ENCODE data around the gene ATP2B1. TPM values are rescaled to one million over a fixed set of nuclear protein-coding genes. Genes with fewer than 3 reads are reported as not detected.
A peak's percentile ranks its signal among the peaks of the same experiment; 100 is the strongest.

ATP2B1 gene
- total RNA-seq, 1 experiment from 2014 or later: 221 TPM

- H3K9me3 Mint-ChIP-seq (ENCODE audit: unreplicated experiment): no peaks in the 10 kb centered on the region
- no peaks in the 10 kb centered on the region for H3K27me3 Mint-ChIP-seq (ENCODE audit: insufficient read depth, unreplicated experiment)
- H3K4me3 Mint-ChIP-seq (ENCODE audit: unreplicated experiment): no peak overlapping the region
- intact Hi-C loops (cut with micrococcal nuclease): no loop called here
- TF ChIP-seq CTCF (IDR thresholded peaks at IDR 0.05; ENCODE audit: unreplicated experiment): no peak
- ChIA-PET CTCF (no interaction called here), POLR2A (interaction anchor here (0.6 to 3.9 kb wide), 3 partner anchors 15 to 46 kb away, joined by 3 to 34 read pairs (median 3); partner anchors contain the start of gene ATP2B1)
- DNase-seq (ENCODE audit: unreplicated experiment): no peak
- H3K36me3 Mint-ChIP-seq (ENCODE audit: insufficient read depth, unreplicated experiment): peaks cover 17% of the 10 kb centered on the region
- H3K4me1 Mint-ChIP-seq (ENCODE audit: insufficient read depth, unreplicated experiment): peaks cover 44% of the 10 kb centered on the region
- BruUV-seq (replicated peaks): no TSS peak
- H3K27ac Mint-ChIP-seq (ENCODE audit: low read depth, unreplicated experiment): peak overlapping the region; percentile 26
Observed at GRCh38 chr12:89753997-89754396, 45.4 kb upstream of the ATP2B1 start.

- Mint-ChIP-seq H3K4me1 (ENCODE audit: insufficient read depth, unreplicated experiment) (peaks cover 34% of the 10 kb centered on the region), H3K36me3 (ENCODE audit: insufficient read depth, unreplicated experiment) (peaks cover 15% of the 10 kb centered on the region), H3K27ac (ENCODE audit: low read depth, unreplicated experiment) (peak overlapping the region; percentile 77), H3K4me3 (ENCODE audit: unreplicated experiment) (no peak overlapping the region), H3K27me3 (ENCODE audit: insufficient read depth, unreplicated experiment) (no peaks in the 10 kb centered on the region), H3K9me3 (ENCODE audit: unreplicated experiment) (no peaks in the 10 kb centered on the region)
- ChIA-PET CTCF (interaction anchor here (0.6 kb wide), 1 partner anchor 40 kb away, joined by 3 read pairs; no protein-coding TSS in a partner anchor), POLR2A (interaction anchor here (0.6 to 1.1 kb wide), 3 partner anchors 11 to 236 kb away, joined by 3 to 4 read pairs (median 4); no protein-coding TSS in a partner anchor)
- intact Hi-C loops (cut with micrococcal nuclease): no loop called here
- TF ChIP-seq CTCF (IDR thresholded peaks at IDR 0.05; ENCODE audit: unreplicated experiment): no peak
- BruUV-seq (replicated peaks): no TSS peak
- DNase-seq (ENCODE audit: unreplicated experiment): no peak
Observed at GRCh38 chr12:89752341-89752740, 43.7 kb upstream of the ATP2B1 start.

GRCh38 chr12:89750389-89751351 lies 42.0 kb upstream of the ATP2B1 start:
- DNase-seq (ENCODE audit: unreplicated experiment): no peak
- POLR2A ChIA-PET: interaction anchor here (0.6 to 1.1 kb wide), 3 partner anchors 19 to 867 kb away, joined by 3 to 4 read pairs (median 3); no protein-coding TSS in a partner anchor
- Mint-ChIP-seq H3K36me3 (ENCODE audit: insufficient read depth, unreplicated experiment) (no peaks in the 10 kb centered on the region), H3K4me1 (ENCODE audit: insufficient read depth, unreplicated experiment) (peaks cover 19% of the 10 kb centered on the region), H3K4me3 (ENCODE audit: unreplicated experiment) (no peak overlapping the region), H3K27ac (ENCODE audit: low read depth, unreplicated experiment) (peak overlapping the region; percentile 77), H3K27me3 (ENCODE audit: insufficient read depth, unreplicated experiment) (no peaks in the 10 kb centered on the region), H3K9me3 (ENCODE audit: unreplicated experiment) (no peaks in the 10 kb centered on the region)
- intact Hi-C loops (cut with micrococcal nuclease): no loop called here
- BruUV-seq (replicated peaks): no TSS peak
- no peak for TF ChIP-seq CTCF (IDR thresholded peaks at IDR 0.05; ENCODE audit: unreplicated experiment)
- CTCF ChIA-PET: interaction anchor here (0.6 to 0.7 kb wide), 2 partner anchors 18 to 34 kb away, joined by 3 read pairs; no protein-coding TSS in a partner anchor

- BruUV-seq (replicated peaks): no TSS peak
- Mint-ChIP-seq H3K36me3 (ENCODE audit: insufficient read depth, unreplicated experiment) (no peaks in the 10 kb centered on the region), H3K27me3 (ENCODE audit: insufficient read depth, unreplicated experiment) (no peaks in the 10 kb centered on the region), H3K4me3 (ENCODE audit: unreplicated experiment) (no peak overlapping the region), H3K27ac (ENCODE audit: low read depth, unreplicated experiment) (no peak overlapping the region), H3K9me3 (ENCODE audit: unreplicated experiment) (no peaks in the 10 kb centered on the region), H3K4me1 (ENCODE audit: insufficient read depth, unreplicated experiment) (peaks cover 19% of the 10 kb centered on the region)
- intact Hi-C loops (cut with micrococcal nuclease): no loop called here
- no peak for DNase-seq (ENCODE audit: unreplicated experiment)
- ChIA-PET POLR2A (interaction anchor here (0.6 kb wide), 1 partner anchor 16 kb away, joined by 3 read pairs; no protein-coding TSS in a partner anchor), CTCF (interaction anchor here (0.5 to 0.7 kb wide), 2 partner anchors 11 to 15 kb away, joined by 3 to 4 read pairs; no protein-coding TSS in a partner anchor)
- no peak for TF ChIP-seq CTCF (IDR thresholded peaks at IDR 0.05; ENCODE audit: unreplicated experiment)
Observed at GRCh38 chr12:89748791-89749190, 40.2 kb upstream of the ATP2B1 start.
